ENCODE measurements around the gene LYPD6B.

Gene LYPD6B

DNA sequence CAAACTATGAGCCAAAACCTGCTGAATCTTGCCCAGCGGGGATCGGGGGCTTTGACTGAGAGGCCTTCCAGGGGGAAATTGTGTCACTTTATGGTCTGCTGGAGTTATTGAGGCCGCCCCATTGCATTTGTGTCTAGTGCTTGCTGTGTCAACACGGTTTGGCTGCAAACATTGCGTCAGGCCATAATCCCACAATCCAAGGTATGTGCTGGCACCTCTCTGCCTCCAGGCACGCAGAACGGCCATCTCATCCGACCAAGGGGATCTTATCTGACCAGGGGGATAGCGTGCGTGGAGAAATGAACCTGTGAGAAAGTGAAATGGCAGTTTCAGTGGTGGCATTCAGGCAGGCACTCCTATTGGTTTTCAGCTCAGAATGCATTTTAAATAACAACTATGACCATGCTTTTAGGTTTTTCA, 18.1 kb upstream of the LYPD6B start:
- CTCF ChIA-PET, result no interaction called here
- no peak overlapping the region for H3K4me3 Mint-ChIP-seq
- H3K36me3 Mint-ChIP-seq, result no peaks in the 10 kb centered on the region
- no peaks in the 10 kb centered on the region for H3K9me3 Mint-ChIP-seq
- no peaks in the 10 kb centered on the region for H3K27me3 Mint-ChIP-seq
- no peaks in the 10 kb centered on the region for H3K4me1 Mint-ChIP-seq
- H3K27ac Mint-ChIP-seq, result no peak overlapping the region
- DNase-seq, result no peak

DNA sequence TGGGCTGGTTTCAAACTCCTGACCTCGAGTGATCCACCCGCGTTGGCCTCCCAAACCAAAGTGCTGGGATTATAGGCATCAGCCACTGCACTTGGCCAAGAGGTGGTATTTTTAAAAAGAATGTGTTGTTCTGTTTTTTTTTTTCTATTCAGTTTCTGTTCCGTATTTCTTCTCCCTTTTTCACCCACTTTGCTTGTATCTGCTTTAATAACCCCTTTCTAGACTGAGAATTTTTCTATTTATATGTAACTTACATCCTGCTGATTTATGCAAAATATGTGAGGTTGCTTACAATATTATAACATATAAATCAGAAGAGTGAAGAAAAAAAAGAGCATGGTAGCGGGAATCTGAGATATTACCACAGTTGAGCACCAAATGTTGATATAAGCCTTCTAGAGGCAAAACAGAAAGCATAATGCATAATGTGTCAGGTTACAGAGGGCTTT, 17.2 kb upstream of the LYPD6B start:
- H3K36me3 Mint-ChIP-seq, result no peaks in the 10 kb centered on the region
- no peaks in the 10 kb centered on the region for H3K4me1 Mint-ChIP-seq
- DNase-seq, result no peak
- CTCF ChIA-PET, result no interaction called here
- H3K27ac Mint-ChIP-seq, result no peak overlapping the region
- no peak overlapping the region for H3K4me3 Mint-ChIP-seq
- no peaks in the 10 kb centered on the region for H3K27me3 Mint-ChIP-seq
- H3K9me3 Mint-ChIP-seq, result no peaks in the 10 kb centered on the region

DNA sequence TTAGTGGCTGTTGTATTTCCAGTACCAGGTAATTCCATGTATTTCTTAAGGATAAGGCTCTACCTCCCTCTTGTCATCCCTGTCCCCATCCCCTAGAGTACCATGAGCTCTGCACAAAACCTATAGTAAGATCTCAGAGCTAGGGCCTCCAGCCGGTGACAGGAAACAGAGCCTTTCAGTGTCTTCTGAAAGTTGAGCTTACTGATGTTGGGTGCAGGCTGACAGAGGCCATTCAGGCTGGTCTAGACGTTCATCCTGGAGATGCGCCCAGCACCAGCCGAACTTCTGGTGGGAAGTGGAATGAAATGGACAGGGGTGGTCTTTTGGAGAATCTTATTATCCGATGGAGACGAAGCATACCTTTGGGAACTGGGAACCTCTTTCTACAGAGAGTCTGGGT, 16.7 kb upstream of the LYPD6B start:
- H3K9me3 Mint-ChIP-seq, result no peaks in the 10 kb centered on the region
- no peak overlapping the region for H3K27ac Mint-ChIP-seq
- H3K4me1 Mint-ChIP-seq, result no peaks in the 10 kb centered on the region
- no peaks in the 10 kb centered on the region for H3K27me3 Mint-ChIP-seq
- CTCF ChIA-PET, result no interaction called here
- no peak overlapping the region for H3K4me3 Mint-ChIP-seq
- DNase-seq, result no peak
- no peaks in the 10 kb centered on the region for H3K36me3 Mint-ChIP-seq

DNA sequence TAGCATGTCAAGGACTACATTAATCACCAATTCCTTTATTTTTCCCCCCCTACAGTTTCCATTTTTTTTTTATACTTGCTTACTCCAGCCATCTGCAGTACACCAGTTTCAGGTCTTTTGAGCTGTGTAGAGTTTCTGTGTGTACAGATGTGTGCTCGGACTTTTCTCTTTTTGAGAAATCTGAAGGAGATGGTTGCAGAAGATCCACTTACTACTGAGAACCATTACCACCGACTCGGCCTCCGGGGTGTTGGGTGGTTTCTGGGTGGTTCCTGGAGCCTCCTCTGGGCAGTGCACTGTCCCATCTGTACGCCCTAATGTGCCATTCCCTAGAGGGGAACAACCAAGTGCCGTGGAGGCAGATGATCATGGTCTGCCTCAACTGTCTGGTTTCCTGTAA, 15.4 kb upstream of the LYPD6B start:
- H3K36me3 Mint-ChIP-seq, result no peaks in the 10 kb centered on the region
- H3K4me3 Mint-ChIP-seq, result no peak overlapping the region
- no peak for DNase-seq
- CTCF ChIA-PET, result interaction anchor here (3.3 kb wide), 1 partner anchor 8 kb away, joined by 19 read pairs; no protein-coding TSS in a partner anchor
- no peak overlapping the region for H3K27ac Mint-ChIP-seq
- no peaks in the 10 kb centered on the region for H3K4me1 Mint-ChIP-seq
- peaks cover 4% of the 10 kb centered on the region for H3K27me3 Mint-ChIP-seq
- no peaks in the 10 kb centered on the region for H3K9me3 Mint-ChIP-seq

DNA sequence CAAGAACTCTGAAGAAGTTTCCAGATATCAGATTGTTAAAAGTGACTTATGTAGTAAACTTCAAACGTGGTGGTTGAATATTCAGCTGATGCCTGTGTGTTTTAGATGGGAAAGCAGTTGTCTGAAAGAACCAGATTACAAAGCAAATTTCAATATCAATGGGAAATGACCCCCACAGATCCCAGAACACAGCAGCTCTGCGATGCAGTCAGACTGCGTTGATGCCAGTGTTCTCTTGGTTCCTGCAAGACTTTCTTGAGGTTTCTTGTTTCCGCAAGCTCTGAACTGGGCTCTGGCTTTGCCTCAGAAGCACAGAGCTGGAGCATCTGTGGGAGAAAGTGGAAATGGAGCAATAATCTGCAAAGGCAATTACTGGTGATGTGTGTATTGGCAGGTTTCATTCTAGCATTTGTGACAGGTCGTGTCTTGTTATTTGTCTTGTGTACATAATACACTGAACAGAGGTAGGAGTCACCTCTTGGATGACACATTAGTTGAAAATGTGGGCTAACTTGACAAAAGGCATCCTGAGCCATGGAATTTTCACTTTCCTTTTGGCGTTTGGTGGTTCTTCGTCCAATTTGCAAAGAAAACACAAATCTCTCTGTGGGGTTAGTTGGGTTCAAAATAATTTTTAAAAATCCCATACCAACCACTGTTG, 10.8 kb upstream of the LYPD6B start:
- Mint-ChIP-seq H3K9me3 (no peaks in the 10 kb centered on the region), H3K36me3 (no peaks in the 10 kb centered on the region), H3K27ac (no peak overlapping the region), H3K4me3 (no peak overlapping the region), H3K27me3 (peaks cover 17% of the 10 kb centered on the region), H3K4me1 (peaks cover 6% of the 10 kb centered on the region)
- CTCF ChIA-PET, result no interaction called here
- DNase-seq, result no peak

DNA sequence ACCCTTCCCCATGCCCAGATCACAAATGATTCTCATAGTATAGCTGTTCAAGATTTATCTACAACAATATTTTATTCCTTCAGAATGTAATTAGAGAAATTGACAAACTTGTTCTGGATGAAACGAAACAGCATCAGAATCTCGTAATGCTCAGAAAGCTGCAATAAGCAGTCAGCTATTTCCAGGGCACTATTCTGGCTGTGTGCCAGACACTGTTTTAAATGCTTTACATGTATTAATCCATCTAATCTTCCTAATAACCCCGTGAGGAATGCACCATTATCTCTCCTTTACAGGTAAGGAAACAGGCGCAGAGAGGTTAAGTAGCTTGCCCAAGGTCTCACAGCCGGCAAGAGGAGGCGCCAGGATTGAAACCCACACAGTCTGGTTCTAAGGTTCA, 10.1 kb upstream of the LYPD6B start:
- no peaks in the 10 kb centered on the region for H3K9me3 Mint-ChIP-seq
- peaks cover 6% of the 10 kb centered on the region for H3K4me1 Mint-ChIP-seq
- no peak for DNase-seq
- H3K27ac Mint-ChIP-seq, result no peak overlapping the region
- peaks cover 17% of the 10 kb centered on the region for H3K27me3 Mint-ChIP-seq
- no peaks in the 10 kb centered on the region for H3K36me3 Mint-ChIP-seq
- CTCF ChIA-PET, result no interaction called here
- H3K4me3 Mint-ChIP-seq, result no peak overlapping the region

DNA sequence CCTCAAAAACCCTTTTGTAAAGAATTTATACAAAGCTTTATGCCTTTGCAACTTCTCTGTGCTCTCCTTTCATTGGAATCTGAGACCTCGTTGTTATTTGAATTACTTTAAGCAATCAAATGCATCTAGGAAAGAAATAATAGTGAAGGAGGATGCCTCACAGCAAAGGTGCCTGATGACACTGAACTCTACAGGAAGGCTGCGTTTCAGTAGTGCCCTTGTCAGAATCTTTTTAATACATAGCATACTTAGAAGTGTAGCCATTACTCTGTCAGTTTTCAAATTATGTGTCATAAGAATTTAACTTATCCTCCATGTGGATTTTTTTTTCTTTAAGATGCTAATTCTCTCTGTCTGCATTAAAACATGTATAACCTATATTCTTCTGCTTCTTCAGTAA, 9.6 kb upstream of the LYPD6B start:
- Mint-ChIP-seq H3K36me3 (no peaks in the 10 kb centered on the region), H3K4me3 (no peak overlapping the region)

DNA sequence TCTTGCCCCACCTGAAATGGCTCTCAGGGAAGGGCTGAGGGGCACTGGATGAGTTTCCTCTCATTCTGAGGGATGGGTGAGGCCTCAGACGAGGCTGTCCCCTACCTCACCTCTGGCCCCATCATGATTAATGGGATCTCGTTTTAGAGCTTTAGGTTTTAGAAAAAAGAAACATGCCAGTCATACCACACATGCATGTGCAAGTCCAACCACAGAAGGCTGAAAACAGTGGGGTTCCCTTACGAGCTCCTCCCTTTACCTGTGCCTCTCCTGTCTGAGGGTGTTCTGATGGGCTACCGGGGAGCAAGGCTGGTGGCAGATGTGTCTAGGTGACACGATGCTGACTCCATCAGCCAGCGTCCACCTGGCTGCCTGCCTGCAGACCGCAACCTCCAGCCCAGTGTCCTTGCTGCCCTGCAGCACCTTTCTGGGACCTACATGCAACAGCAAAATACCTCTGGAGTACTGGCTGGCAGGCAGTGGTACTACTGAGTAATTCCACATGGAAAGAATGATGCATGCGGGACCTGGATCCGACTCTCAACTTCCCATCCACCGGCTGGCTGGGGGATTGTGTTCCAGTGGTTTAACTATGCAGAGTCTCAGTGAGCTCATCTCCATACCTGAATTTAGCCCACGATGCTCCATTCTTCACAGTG, 9.1 kb upstream of the LYPD6B start:
- no peak for DNase-seq
- H3K36me3 Mint-ChIP-seq, result no peaks in the 10 kb centered on the region
- peaks cover 6% of the 10 kb centered on the region for H3K4me1 Mint-ChIP-seq
- H3K4me3 Mint-ChIP-seq, result no peak overlapping the region
- no peaks in the 10 kb centered on the region for H3K9me3 Mint-ChIP-seq
- peaks cover 19% of the 10 kb centered on the region for H3K27me3 Mint-ChIP-seq
- CTCF ChIA-PET, result no interaction called here
- no peak overlapping the region for H3K27ac Mint-ChIP-seq

More for the DNA sequence above, 9.6 kb upstream of the LYPD6B start:
- no peak for DNase-seq
- Mint-ChIP-seq H3K27me3 (peaks cover 17% of the 10 kb centered on the region), H3K4me1 (peaks cover 6% of the 10 kb centered on the region), H3K9me3 (no peaks in the 10 kb centered on the region), H3K27ac (no peak overlapping the region)
- CTCF ChIA-PET, result no interaction called here

DNA sequence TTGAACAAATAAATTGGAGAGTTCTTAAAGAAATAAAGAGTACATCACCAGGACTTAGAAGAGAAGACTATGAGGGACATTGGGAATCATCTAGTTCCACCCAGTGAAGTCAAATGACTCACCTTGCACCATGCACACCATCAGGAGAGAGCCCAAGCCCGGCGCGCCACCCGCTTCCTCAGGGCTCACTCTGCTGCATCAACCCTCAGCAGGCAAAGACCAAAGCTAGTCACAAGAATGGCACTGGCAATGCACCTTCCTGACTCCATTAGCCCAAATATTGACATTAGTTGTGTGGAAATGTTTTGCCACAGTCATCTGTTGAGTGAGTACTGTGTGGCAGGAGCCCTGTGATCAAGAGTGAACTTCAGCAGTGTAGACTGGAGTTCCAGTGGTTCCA, 7.1 kb upstream of the LYPD6B start:
- Mint-ChIP-seq H3K9me3 (no peaks in the 10 kb centered on the region), H3K27me3 (peaks cover 23% of the 10 kb centered on the region), H3K4me1 (peaks cover 6% of the 10 kb centered on the region), H3K27ac (no peak overlapping the region), H3K36me3 (no peaks in the 10 kb centered on the region), H3K4me3 (no peak overlapping the region)
- CTCF ChIA-PET, result interaction anchor here (1.4 to 1.6 kb wide), 3 partner anchors 8 to 15 kb away, joined by 3 to 7 read pairs (median 4); no protein-coding TSS in a partner anchor
- DNase-seq, result no peak

DNA sequence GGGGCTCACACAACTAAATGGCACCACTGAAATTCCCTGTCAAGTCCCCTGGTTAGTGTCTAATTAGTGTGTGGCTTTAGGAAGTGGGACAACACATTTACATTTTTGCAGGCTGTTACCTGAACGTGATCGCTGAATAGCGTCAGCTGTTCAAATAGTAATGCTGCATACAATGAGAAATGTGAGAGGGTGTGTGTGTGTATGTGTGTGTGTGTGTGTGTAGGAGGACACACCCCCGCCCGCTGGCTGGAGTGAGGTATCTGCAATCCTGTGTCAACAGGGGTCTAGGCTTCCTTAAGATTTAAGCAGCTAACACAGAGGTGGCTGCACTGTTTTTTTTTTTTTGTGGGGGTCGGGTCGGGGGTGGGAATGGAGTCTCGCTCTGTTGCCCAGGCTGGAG, 4.8 kb upstream of the LYPD6B start:
- no peaks in the 10 kb centered on the region for H3K36me3 Mint-ChIP-seq
- CTCF ChIA-PET, result no interaction called here
- H3K9me3 Mint-ChIP-seq, result no peaks in the 10 kb centered on the region

DNA sequence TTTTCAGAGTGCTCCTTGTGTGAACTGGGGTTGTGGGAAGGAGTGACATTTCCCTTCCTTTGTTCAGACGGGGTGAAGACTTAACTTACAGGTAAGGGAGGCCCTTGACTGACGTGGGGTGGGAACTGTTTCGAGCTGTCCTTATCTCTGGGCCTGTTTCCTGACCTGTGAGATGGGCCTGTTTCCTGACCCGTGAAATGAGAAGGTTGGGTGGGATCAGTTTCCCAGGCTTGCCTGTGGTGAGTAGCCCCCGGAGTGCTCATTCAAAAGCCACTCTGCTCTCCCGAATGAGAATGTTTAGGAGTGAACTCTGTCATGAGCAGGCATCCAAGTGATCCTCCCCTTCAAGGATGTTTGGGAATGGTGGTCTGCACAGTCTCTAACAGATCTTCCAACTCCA, 4.1 kb upstream of the LYPD6B start:
- no peaks in the 10 kb centered on the region for H3K9me3 Mint-ChIP-seq
- CTCF ChIA-PET, result interaction anchor here (1.3 kb wide), 1 partner anchor 17 kb away, joined by 4 read pairs; no protein-coding TSS in a partner anchor
- no peak for DNase-seq
- peaks cover 46% of the 10 kb centered on the region for H3K27me3 Mint-ChIP-seq
- no peaks in the 10 kb centered on the region for H3K36me3 Mint-ChIP-seq
- H3K4me3 Mint-ChIP-seq, result no peak overlapping the region
- H3K27ac Mint-ChIP-seq, result no peak overlapping the region
- peaks cover 13% of the 10 kb centered on the region for H3K4me1 Mint-ChIP-seq

More for the DNA sequence above, 4.8 kb upstream of the LYPD6B start:
- DNase-seq, result no peak
- Mint-ChIP-seq H3K4me3 (no peak overlapping the region), H3K4me1 (peaks cover 8% of the 10 kb centered on the region), H3K27ac (no peak overlapping the region), H3K27me3 (peaks cover 43% of the 10 kb centered on the region)

DNA sequence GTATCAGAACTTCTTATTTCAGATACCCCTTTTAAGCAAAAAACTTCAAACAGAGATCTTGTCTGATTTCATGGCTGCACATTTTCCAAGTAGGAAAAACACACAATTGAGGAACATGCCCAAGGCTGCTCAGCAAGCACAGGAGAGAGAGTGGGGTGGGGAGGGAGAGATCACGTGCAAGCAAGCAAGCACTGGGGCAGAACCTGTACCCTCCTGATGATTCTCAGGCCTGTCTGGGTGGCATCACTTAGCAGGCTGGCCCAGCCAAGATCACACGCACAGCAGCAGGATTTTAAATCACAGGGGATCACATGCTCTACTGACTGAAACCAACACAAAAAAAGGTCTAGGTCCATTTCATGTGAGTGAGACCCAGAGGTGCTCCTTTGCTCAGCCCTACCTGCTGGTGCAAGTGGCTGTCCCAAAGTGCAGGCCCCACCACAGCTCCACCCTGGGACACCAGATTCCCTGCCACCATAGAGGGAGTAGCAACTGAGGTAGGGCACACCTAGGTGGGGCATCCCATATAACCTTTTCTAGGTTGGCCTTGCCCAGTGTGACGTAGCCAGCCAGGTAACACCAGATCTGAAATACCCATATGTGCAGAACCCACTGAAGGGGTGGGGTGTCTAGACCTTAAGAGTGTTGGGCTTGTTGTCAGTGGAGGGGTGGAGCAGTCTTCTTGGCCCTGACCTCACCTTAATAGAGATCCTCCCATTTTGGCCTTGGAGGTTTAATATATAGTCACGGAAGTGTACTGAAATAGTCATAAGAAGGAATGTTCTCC, 1.8 kb upstream of the LYPD6B start:
- H3K4me1 Mint-ChIP-seq, result peaks cover 13% of the 10 kb centered on the region
- H3K9me3 Mint-ChIP-seq, result no peaks in the 10 kb centered on the region
- H3K4me3 Mint-ChIP-seq, result no peak overlapping the region
- no peak overlapping the region for H3K27ac Mint-ChIP-seq
- DNase-seq, result no peak
- CTCF ChIA-PET, result interaction anchor here (1.4 kb wide), 1 partner anchor 536 kb away, joined by 3 read pairs; no protein-coding TSS in a partner anchor
- H3K36me3 Mint-ChIP-seq, result no peaks in the 10 kb centered on the region
- H3K27me3 Mint-ChIP-seq, result peaks cover 59% of the 10 kb centered on the region

DNA sequence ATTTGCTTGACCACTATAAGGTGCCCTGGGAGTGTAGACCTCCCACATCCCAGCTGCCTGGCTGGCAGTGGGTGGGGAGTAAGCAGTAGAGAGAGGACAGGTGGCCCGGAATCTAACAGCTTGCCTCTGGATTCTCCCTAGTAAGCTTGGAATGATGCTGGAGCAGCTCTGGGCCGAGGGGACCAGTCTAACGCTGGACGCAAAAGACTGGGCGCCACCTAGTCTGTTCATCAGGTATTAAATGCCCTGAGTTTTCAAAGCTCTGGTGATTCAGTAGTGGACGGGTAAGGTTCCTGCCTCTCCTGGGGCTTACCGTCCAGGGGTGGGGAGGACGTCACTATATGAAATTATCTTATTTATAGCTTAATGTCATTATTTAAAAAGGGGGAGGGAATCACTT, 648 bp upstream of the LYPD6B start:
- Mint-ChIP-seq H3K9me3 (no peaks in the 10 kb centered on the region), H3K36me3 (no peaks in the 10 kb centered on the region), H3K4me3 (peak overlapping the region; percentile 18), H3K27me3 (peaks cover 70% of the 10 kb centered on the region), H3K4me1 (peaks cover 7% of the 10 kb centered on the region), H3K27ac (no peak overlapping the region)
- CTCF ChIA-PET, result interaction anchor here (1.2 to 1.4 kb wide), 2 partner anchors 275 to 535 kb away, joined by 3 read pairs; no protein-coding TSS in a partner anchor
- no peak for DNase-seq

DNA sequence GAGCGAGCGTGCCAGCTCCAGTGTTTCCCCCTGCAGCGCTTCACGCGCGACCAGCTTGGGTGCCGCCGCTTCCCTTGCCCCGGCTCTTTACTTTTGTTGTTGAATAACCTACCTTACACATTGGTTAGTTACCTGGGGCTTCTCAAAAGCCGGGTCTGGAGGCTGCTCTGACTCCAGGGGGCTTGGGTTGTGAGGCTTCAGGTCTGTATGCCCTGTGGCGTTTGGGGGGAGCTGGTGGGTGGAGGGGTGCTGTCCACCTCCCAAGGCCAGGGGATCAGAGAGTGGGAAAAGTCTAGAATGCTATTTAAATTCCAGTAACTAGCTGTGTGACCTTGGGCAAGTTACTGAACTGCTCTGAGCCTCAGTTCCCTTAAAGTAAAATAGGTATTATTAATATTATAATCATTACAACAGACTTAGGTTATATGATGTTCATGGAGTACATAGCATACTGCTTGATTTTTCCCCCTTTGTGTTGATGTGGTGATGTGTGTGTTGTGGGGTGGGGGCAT, 770 bp downstream of the LYPD6B start:
- no peak overlapping the region for H3K4me3 Mint-ChIP-seq
- CTCF ChIA-PET, result interaction anchor here (0.7 to 1.5 kb wide), 5 partner anchors 8 to 491 kb away, joined by 3 to 6 read pairs (median 3); no protein-coding TSS in a partner anchor
- no peak for DNase-seq
- peaks cover 73% of the 10 kb centered on the region for H3K27me3 Mint-ChIP-seq
- no peaks in the 10 kb centered on the region for H3K9me3 Mint-ChIP-seq
- H3K27ac Mint-ChIP-seq, result no peak overlapping the region
- no peaks in the 10 kb centered on the region for H3K36me3 Mint-ChIP-seq
- H3K4me1 Mint-ChIP-seq, result peaks cover 7% of the 10 kb centered on the region

All from activated naive CD4-positive, alpha-beta T cell treated with anti-CD3 and anti-CD28 coated beads, Interleukin-2, amount 10 ng/mL, durations not matched to agents 7 days and 5 days (primary cell).